HG03066 (cell line): ENCODE measurements around the gene IRX3.
"Not testable (repeated sequence)": the region's sequence is repeated elsewhere in the genome, so short reads cannot be mapped to it uniquely, and the experiment has no call there.

ENCODE experiments used
- ATAC-seq: cut with Tn5 transposase; IDR thresholded peaks from one replicate; pipeline ENCODE4 v1.9.1; 2021; ENCODE audit warnings: low read depth; ENCODE audit not compliant: unreplicated experiment

The IRX3 gene

DNA sequence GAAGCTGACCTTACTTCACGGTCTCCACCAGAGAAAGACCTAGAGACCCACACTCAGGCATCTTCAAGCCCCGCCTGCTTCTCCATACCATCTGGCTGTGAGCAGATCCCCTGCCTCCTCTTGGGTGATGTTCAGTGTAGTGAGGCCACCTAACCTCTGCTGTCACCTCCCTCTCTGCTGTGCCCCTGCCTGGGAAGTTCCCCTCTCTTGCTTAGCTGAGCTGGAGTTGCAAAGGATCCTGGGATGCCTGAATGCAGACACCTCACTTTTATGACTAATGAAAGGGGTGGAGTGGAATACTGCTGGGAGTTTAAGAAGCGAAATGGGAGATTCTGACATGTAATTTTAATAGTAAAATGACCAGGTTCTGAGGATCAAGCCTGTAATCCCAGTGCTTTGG, 5.8 kb downstream of the IRX3 start:
- ATAC-seq, result no peak

- ATAC-seq, result no peak
Observed at GRCh38 chr16:54277845-54278703, 8.5 kb downstream of the IRX3 start.

GRCh38 chr16:54275956-54276355, 10.6 kb downstream of the IRX3 start:
- no peak for ATAC-seq

DNA sequence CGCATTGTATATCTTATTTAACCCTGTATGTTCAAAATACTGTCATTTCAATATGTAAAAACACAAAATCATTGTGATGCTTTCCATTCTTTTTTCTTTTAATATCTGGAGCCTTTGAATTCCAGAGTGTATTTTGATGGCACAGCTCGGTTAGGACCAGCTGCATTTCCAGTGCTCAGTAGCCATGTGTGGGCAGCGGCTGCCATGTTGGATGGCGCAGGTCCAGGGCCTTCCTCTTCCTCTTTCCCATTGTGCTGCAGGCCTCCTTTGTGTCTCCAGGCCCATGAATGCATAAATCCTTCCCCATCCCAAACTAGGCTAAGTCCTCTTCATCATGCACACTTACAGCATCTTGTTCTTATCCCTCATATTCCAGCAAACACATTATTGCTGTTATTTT, 13.0 kb downstream of the IRX3 start:
- ATAC-seq, result no peak

DNA sequence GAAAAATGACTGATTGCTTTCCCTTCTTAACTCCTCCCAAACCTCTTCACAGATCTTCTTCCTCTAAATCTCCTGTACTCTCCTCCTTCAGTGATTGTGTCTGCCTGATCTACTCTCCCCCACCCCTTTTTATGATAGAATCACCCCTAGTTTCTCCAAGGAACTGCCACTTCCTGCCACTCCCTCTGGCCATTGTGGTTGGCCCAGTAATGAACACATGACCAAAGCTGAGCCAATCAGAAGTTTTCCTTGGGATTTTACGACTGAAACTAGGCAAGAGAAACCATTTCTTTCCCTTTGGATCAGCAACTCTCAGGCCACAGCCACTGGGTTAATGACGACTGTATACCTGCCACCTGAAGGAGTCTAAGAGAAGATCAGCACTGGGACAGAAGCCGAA, 15.9 kb downstream of the IRX3 start:
- ATAC-seq, result no peak

GRCh38 chr16:54269461-54269860, 17.1 kb downstream of the IRX3 start:
- ATAC-seq, result no peak

DNA sequence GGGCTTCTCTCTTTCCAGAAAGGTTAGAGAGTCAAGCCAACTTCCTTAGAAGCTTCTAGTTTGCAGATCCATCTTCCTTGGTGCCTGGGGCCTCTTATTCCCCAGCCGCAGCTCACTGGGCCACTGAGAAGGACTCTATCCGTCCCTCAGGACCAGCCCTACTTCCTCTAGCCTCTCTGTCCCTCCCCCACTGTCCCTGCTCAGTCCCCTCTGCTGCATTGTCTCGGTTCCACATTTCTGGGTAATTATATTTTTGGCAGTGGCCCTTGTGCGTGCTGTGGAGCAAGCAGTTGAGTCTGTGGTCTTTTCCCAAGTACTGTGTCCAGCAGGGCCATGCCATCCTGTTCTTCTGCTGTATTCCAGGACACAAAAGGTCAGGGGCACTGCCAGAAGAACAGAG, 17.8 kb downstream of the IRX3 start:
- ATAC-seq, result no peak

- ATAC-seq, result no peak
Observed at GRCh38 chr16:54268340-54268739, 18.2 kb downstream of the IRX3 start.

DNA sequence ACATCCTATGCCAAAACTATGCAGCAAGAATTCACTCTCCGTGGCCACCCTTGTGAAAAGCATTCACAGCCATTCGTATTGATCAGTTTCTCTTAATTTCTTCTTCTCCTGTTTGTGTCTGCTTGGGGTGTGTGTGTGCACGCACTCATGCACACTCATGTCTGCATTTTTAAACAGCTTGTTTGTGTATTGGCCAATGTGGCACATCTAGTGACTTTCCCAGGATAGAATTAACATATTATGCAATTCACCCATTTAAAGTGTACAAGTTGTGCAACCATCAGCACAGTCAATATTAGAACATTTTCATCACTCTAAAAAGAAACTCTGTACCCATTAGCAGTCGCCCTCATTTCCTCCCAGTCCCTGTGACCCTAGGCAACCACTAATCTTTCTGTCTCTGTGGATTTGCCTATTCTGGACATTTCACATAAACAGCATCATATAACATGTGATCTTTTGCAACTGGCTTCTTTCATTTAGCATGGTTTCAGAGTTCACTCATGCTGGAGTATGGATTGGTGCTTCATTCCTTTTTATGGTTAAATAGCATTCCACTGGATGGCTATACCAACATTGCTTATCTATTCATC, 20.1 kb downstream of the IRX3 start:
- no peak for ATAC-seq

- no peak for ATAC-seq
Observed at GRCh38 chr16:54265575-54266107, 20.9 kb downstream of the IRX3 start.

GRCh38 chr16:54253118-54253517, 33.5 kb downstream of the IRX3 start:
- ATAC-seq, result no peak

GRCh38 chr16:54248863-54249710, 37.5 kb downstream of the IRX3 start:
- ATAC-seq, result no peak

- ATAC-seq, result not testable (repeated sequence)
Observed at GRCh38 chr16:54247705-54248104, 38.9 kb downstream of the IRX3 start.

DNA sequence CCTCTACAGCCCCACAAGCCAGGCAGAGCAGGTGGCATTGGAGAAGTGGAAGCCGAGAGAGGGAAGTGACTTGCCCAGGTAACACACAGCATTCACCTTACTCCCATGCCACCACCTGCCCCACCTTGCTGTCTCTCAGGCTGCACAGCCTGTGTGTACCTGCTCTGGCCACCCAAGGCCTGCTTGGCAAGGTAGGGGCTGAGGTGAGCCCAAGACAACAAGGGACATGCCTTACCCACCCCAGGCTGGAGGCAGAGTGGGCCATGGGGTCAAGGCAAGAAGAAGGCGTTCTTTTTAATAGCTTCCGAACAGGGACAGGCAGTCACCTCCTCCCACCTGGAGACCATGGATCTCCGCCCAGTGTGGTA, 40.1 kb downstream of the IRX3 start:
- ATAC-seq, result no peak

GRCh38 chr16:54245788-54246453, 40.7 kb downstream of the IRX3 start:
- ATAC-seq, result no peak

- no peak for ATAC-seq
Observed at GRCh38 chr16:54244061-54244886, 42.3 kb downstream of the IRX3 start.

DNA sequence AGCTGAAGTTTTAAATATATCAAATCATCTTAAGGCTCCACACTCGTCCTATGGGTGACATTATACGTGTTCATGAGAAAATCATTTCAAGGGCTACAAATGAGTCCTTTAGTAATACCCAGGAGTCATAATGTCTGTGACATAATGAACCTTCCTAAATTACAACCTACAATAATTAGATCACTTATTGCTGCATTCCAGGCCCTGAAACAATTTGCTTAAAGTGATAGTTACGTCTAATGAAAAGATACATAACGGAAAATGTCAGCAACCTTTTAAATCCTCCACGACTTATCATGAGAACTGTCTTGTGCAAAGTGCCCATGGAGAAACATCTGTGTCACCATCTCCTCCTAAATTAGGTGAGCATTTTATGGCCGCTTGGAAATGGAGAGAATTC, 43.4 kb downstream of the IRX3 start:
- no peak for ATAC-seq

- no peak for ATAC-seq
Observed at GRCh38 chr16:54242199-54242598, 44.4 kb downstream of the IRX3 start.

GRCh38 chr16:54241525-54241924, 45.1 kb downstream of the IRX3 start:
- no peak for ATAC-seq
